ENCODE measurements around the gene MYBBP1A. TPM values are rescaled to one million over a fixed set of nuclear protein-coding genes. Genes with fewer than 3 reads are reported as not detected.

Gene MYBBP1A
- total and polyA plus RNA-seq, 2 experiments from 2014 or later: 70.7 to 213 TPM

- no peak for TF ChIP-seq ZNF462 (CRISPR knock-in tag; IDR thresholded peaks at IDR 0.05)
- TF ChIP-seq JUNB (IDR thresholded peaks at IDR 0.05; ENCODE audit: unreplicated experiment): no peak
- no peak for TF ChIP-seq REST (IDR thresholded peaks at IDR 0.05; ENCODE audit: unreplicated experiment)
Measured at GRCh38 chr17:4501295-4501949, 53.8 kb downstream of the MYBBP1A start (continued).

GRCh38 chr17:4500191-4500571 is 55.0 kb downstream of the MYBBP1A start:
- Histone ChIP-seq H3K79me2 (replicated peaks; ENCODE audit: insufficient read depth) (no peaks in the 10 kb centered on the region), H3K27ac (ENCODE audit: low read depth) (no peak overlapping the region), H3F3A (replicated peaks; ENCODE audit: low read depth) (no peaks in the 10 kb centered on the region; the same call in 1 of the 2 replicates), H4K20me1 (replicated peaks; ENCODE audit: insufficient read depth) (no peaks in the 10 kb centered on the region), H3K27me3 (ENCODE audit: insufficient read depth) (peaks cover 55% of the 10 kb centered on the region), H3K4me3 (peak overlapping the region; percentile 72), H3K36me3 (ENCODE audit: insufficient read depth) (no peaks in the 10 kb centered on the region), H2AFZ (peak overlapping the region; percentile 92; the same call in 1 of the 2 replicates), H3K4me1 (ENCODE audit: insufficient read depth) (peaks cover 4% of the 10 kb centered on the region; the same call in 1 of the 2 replicates), H3K4me2 (peak overlapping the region; percentile 88), H3K9me2 (ENCODE audit: insufficient read depth) (no peaks in the 10 kb centered on the region)
- DNase-seq (ENCODE audit: low spot score) (no peak), ATAC-seq (no peak; the same call in 2 of the 3 replicates)
- Mint-ChIP-seq H3K4me1 (peaks cover 18% of the 10 kb centered on the region), H3K27ac (no peak overlapping the region), H3K4me3 (peak overlapping the region; percentile 78), H3K27me3 (ENCODE audit: insufficient read depth, low read depth, poor library complexity) (peaks cover 63% of the 10 kb centered on the region), H3K9me3 (no peaks in the 10 kb centered on the region), H3K36me3 (ENCODE audit: low read depth) (no peaks in the 10 kb centered on the region)
- TF ChIP-seq CTCF (conservative IDR thresholded peaks at IDR 0.05; ENCODE audit: low read depth in 2 of 2) (0 out of 4 replicates have a peak, but pooled peaks of 1 of the 2 experiments have one; percentile 8), STAT1 (IDR thresholded peaks at IDR 0.05; ENCODE audit: unreplicated experiment) (no peak), EZH2phosphoT487 (IDR thresholded peaks at IDR 0.05; ENCODE audit: unreplicated experiment) (no peak)
